Measurements from ENCODE around the gene MMP23B. TPM values are rescaled to one million over a fixed set of nuclear protein-coding genes. Genes with fewer than 3 reads are reported as not detected.

MMP23B gene
- total RNA-seq, 1 donor from 2014 or later = 8.5 TPM

GRCh38 chr1:1683104-1683905 is 51.3 kb downstream of the MMP23B start:
- Mint-ChIP-seq H3K27me3 (ENCODE audit: unreplicated experiment) (no peaks in the 10 kb centered on the region), H3K4me1 (ENCODE audit: unreplicated experiment) (peaks cover 39% of the 10 kb centered on the region), H3K36me3 (ENCODE audit: unreplicated experiment) (peaks cover 11% of the 10 kb centered on the region), H3K27ac (ENCODE audit: unreplicated experiment) (peak overlapping the region; percentile 18), H3K4me3 (ENCODE audit: unreplicated experiment) (no peak overlapping the region), H3K9me3 (ENCODE audit: unreplicated experiment) (no peaks in the 10 kb centered on the region)
- no peak for TF ChIP-seq CTCF (IDR thresholded peaks at IDR 0.05)
- DNase-seq (ENCODE audit: extremely low spot score, unreplicated experiment) = no peak

Other genes with a start within 250 kb of the MMP23B start
- 262 and 272 TPM in 2 replicates for gene CCNL2, start 232.8 kb upstream of the MMP23B start, total RNA-seq
- gene MRPL20, start 224.9 kb upstream of the MMP23B start, total RNA-seq = 82.1 and 86.9 TPM in 2 replicates
- 0.21 and 0.24 TPM in 2 replicates for gene ANKRD65, start 210.9 kb upstream of the MMP23B start, total RNA-seq
- gene VWA1, start 196.5 kb upstream of the MMP23B start, total RNA-seq = 15.6 and 17.5 TPM in 2 replicates
- 0.27 and 0.44 TPM in 2 replicates for gene ATAD3C, start 182.5 kb upstream of the MMP23B start, total RNA-seq
- 26.9 and 28.6 TPM in 2 replicates for gene ATAD3B, start 160.4 kb upstream of the MMP23B start, total RNA-seq
- gene ATAD3A, start 120.0 kb upstream of the MMP23B start, total RNA-seq = 30.0 and 31.7 TPM in 2 replicates
- gene TMEM240, start 91.5 kb upstream of the MMP23B start, total RNA-seq = 12.4 and 16.6 TPM in 2 replicates
- gene SSU72, start 57.3 kb upstream of the MMP23B start, total RNA-seq = 117 and 121 TPM in 2 replicates
- gene FNDC10, start 32.0 kb upstream of the MMP23B start, total RNA-seq = 25.6 and 28.0 TPM in 2 replicates
- 105 and 108 TPM in 2 replicates for gene MIB2, start 16.7 kb upstream of the MMP23B start, total RNA-seq
- 28.8 and 29.7 TPM in 2 replicates for gene CDK11B, start 26.8 kb downstream of the MMP23B start, total RNA-seq
- 84.9 and 85.2 TPM in 2 replicates for gene SLC35E2B, start 60.6 kb downstream of the MMP23B start, total RNA-seq
- 44.2 and 51.3 TPM in 2 replicates for gene CDK11A, start 92.2 kb downstream of the MMP23B start, total RNA-seq
- 75.2 and 84.3 TPM in 2 replicates for gene NADK, start 146.3 kb downstream of the MMP23B start, total RNA-seq

Measured in osteocyte (in vitro differentiated cells).